GM18526 (cell line): ENCODE measurements around the gene SRD5A3.
A peak's percentile ranks its signal among the peaks of the same experiment; 100 is the strongest.

Source experiments
- POLR2A ChIP-seq: IDR thresholded peaks from 3 replicates; pipeline ENCODE4 v1.6.1; 2011; ENCODE audit not compliant: insufficient read length; ENCODE audit errors: extremely low read depth

SRD5A3 gene

DNA sequence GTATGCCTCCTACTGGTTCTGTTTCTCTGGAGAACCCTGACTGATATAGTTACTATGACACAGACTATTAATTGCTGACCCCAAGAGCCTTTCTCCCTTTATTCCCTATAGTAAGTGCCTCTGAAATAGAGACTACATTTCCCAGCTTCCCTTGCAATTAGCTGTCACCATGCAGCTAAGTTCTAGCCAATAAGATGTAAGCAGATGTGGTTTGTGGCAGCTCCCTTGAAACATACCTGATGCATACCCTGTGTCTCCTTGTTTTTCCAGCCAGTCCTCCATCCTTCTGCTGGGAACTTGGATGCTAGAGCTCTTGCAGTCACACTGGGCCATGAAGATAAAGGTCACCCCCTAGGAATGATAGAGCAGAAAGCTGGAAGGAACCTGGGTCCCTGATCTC is 40.0 kb downstream of the SRD5A3 start:
- TF ChIP-seq POLR2A, result no peak

DNA sequence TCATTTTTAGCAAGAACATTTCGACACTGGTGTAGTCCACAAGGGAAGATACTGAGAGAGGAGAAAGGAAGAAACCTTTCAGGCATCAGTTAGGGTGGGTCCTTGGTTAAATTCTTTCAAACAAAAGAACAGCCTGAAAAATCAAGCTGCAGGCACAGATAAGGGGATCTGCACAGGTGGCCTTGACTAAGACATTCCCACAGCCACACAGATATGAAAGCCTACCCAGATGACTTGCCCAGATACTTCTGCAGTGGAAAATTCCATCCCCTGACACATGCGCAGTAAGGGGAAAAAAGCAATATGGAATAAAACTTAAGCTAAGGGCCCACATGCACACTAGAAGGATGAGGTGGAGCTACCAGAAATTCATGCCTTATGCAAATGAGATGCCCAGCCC is 40.8 kb downstream of the SRD5A3 start:
- TF ChIP-seq POLR2A, result no peak

DNA sequence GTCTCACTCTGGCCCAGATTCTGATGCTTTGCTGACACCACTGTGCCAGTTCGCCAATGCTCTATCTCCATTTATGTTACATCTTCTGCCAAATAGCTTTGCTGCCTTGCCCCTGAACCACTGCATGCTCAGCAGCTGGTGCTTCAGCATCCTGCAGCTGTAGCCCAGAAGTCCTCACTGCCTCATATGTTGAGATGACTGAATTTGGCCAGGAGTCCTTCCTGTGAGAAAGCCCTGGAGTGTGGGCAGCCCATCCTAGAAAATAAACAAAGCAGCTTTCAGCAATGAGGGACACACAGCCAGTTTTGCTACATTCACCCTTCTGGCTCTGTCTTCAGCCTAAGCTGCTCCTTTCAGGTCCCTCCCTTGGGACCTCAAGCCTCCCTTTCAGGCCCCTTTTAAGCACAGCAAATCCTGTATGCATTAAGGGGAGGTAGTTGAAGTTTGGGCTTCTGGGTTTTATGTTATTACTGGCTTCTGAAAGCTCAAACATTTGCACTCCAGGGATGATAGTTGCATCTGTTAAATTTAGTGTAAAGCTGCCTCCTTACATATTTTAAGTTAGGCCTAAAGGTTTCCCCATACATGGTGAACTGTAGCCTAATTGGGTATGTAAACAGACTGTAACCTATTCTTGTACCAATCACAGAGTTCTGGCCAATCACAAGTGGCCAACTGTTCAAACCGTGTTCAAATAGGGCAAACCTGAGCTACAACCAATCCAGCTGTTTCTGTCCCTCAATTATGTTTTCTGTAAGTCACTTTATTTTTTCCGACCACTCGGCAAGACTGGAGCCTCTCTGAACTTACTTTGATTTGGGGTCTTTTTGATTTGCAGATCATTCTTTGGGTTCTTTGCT is 47.6 kb downstream of the SRD5A3 start:
- TF ChIP-seq POLR2A, result no peak

DNA sequence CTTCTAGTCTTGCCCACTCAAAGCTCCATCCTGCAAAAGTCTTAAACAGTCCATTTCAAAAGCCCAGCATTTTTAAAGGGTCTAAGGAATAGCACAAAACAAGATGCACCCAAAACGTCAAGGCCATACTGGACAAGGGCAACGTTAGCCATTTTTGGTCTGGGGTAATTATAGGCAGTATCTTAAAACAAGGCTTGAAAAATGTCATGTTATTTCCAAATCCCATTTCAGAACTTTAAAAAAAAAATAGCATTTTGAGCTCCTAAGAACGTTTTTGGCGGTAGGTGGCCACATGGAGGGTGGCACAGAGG is 49.1 kb downstream of the SRD5A3 start:
- no peak for TF ChIP-seq POLR2A

DNA sequence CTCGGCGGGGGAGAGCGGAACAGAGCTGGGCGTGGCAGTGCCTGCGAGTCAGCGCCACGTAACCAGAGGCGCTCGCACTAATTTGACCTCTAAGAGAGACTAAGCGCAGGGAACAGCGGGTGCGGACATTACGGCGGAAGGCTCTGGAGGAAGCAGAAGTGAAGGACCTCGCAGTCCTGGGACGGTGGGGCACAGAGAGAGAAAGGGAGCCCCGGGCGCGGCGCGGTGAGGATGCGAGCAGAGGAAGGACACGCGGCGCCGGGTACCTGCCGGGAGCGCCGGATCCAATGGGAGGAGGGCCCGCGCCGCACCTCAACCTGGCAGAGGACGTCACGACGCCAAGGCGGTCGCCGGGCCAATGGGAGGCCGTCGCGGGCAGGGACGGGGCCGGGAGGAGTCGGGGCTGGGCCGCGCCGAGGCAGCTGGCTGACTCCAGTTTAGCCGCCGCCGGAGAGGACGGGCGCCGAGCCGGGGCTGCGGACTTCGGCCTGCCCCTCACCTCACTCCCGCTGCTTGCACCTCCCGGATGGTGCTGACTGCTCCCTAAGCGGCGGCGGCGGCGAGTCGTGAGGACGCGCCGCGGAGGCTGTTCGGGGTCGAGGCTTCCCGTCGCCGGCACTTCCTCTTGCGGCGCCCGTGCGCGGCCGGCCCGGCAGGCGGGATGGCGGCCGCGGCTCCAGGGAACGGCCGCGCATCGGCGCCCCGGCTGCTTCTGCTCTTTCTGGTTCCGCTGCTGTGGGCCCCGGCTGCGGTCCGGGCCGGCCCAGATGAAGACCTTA is 49.7 kb downstream of the SRD5A3 start, which contains the start of gene TMEM165:
Gene TMEM165 (plus strand): TSS at position 429 of the 779 bp plus-strand sequence. CDS start 233 bp downstream, at position 662.
- TF ChIP-seq POLR2A, result peak; percentile 93

- no peak for TF ChIP-seq POLR2A
These were observed 50.5 kb downstream of the SRD5A3 start for GRCh38 chr4:55396308-55397125.

DNA sequence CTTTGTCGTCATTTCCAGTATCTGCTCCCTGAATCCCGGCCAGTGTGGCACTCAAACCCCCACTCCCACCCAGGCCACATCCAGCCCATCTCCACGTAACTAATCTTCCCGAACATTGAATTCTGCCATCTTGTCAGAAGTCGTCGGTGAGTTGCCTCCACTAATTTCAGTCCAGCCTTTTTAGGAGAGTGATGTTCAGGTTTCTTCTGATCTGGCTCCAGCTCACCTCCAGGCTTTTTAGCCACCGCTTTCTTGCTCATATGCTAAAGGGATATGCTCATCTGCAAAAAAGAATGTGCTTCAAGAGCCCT is 51.0 kb downstream of the SRD5A3 start:
- no peak for TF ChIP-seq POLR2A

DNA sequence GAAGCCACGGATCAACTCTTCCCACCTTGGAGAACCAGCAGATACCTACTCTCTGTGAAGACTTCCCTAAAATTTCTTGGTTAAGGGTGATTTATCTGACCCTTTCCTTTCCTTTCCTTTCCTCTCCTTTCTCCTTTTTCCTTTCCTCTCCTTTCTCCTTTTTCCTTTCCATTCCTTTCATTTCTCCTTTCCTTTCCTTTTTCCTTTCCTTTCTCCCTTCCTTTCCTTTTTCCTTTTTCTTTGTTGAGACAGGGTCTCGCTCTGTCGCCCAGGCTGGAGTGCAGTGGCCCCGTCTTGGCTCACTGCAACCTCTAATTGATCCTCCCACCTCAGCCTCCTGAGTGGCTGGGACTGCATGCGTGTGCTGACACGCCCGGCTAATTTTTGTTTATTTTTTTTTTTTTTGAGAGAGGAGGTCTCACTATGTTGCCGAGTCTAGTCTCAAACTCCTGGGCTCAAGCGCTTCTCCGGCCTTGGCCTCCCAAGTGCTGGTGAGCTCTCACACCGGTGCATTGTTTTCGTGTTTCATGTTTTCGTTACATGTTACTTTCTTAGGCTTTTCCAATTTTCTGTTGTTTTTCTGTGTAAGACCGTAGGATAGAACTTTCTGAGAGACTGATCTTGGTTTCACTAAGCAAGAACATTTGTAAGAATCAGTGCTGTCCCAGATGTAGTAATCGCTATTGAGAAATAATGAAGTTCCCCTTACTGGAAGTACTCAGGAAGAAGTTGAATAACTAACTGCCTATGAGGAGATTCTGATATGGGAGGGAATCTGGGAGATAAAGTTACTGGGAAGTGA is 51.7 kb downstream of the SRD5A3 start:
- no peak for TF ChIP-seq POLR2A

DNA sequence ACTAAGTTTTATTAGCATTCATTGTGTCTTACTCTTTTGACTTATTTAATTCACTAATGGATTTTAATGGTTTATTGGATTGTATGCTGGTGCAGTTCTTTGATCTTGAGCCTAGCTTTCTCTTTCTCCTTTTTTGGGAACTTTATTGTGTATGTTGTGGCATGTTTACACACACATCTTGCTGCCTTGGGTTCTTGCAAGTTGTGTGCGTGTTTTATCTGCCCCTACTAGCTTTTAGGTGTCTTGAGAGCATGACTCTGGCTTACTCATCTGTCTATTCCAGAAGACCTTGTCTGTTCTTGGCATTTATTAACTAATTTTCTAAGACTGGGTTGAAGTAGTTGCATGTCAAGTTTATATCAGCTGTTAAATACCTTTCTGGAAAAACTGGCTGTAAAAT is 52.4 kb downstream of the SRD5A3 start:
- no peak for TF ChIP-seq POLR2A

GRCh38 chr4:55398966-55399365 is 52.9 kb downstream of the SRD5A3 start:
- TF ChIP-seq POLR2A, result no peak

DNA sequence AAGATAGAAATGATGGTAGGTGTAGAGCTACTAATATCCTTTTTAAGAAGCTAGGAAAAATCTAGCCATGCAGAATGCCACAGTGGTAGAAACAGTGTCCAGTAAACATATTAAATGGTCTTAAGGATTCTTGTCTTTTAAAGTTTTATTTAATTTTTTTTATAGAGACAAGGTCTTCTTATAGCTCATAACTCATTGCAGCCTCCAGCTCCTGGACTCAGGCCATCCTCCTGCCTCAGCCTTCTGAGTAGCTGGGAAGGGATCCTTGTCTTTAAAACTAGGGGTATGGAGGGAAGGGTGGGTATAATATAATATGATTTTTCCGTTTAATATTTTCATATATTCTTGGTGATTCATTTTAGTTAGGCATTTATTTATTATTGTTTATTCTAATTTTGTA is 53.5 kb downstream of the SRD5A3 start:
- no peak for TF ChIP-seq POLR2A

DNA sequence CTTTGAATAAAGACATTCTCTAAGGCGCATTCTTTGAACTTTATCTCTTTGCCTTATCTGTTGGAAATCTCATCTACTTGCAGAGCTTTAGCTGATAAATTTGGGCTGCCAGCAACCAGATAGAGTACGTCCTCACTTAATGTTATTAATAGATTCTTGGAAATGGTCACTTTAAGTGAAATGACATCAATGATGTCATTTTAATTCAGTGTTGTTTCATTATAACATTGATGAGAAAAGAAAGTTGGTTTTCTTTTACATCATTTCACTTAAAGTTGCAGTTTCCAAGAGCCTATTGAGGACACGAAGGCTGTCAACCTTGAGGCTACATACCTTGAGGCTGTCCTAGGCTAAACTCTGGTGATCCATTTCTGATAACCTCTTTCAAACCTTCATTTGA is 59.0 kb downstream of the SRD5A3 start:
- TF ChIP-seq POLR2A, result no peak

DNA sequence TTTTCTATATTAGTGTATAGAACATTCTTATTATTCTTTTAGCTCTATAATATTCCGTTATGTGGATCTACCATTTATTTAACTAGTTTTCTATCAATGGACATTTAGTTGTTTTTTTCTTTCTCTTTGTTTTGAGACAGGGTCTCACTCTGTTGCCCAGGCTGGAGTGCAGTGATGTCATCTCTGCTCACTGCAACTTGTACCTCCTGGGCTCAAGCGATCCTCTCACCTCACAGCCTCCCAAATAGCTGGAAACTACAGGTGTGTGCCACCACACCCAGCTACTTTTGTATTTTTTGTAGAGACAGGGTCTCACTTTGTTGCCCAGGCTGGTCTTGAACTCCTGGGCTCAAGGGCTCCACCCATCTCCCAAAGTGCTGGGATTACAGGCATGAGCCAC is 60.5 kb downstream of the SRD5A3 start:
- TF ChIP-seq POLR2A, result no peak

DNA sequence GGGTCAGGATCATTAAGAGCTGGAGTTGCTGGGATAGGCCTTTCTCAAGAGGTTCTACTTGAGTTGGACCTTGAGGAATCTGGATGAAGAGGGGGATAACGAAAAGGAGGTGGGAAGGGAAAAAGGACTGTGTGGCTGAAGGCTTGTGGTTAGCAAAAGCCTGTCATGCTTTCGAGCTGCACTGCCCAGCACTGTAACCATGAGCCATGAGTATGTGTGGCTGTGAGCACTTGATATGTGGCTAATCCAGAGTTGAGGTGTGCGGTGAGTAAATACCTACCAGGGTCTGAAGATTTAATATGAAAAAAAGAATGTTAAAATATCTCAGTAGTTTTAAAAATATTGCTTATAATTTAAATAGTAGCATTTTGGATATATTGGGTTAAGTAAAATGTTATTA is 61.1 kb downstream of the SRD5A3 start:
- TF ChIP-seq POLR2A, result no peak

- no peak for TF ChIP-seq POLR2A
These were observed 61.7 kb downstream of the SRD5A3 start for GRCh38 chr4:55407764-55408163.

GRCh38 chr4:55409468-55410171 is 63.6 kb downstream of the SRD5A3 start:
- TF ChIP-seq POLR2A, result no peak
